ENCODE data around the gene GLOD5.
"Not testable (repeated sequence)": the region's sequence is repeated elsewhere in the genome, so short reads cannot be mapped to it uniquely, and the experiment has no call there.

Gene GLOD5

DNA sequence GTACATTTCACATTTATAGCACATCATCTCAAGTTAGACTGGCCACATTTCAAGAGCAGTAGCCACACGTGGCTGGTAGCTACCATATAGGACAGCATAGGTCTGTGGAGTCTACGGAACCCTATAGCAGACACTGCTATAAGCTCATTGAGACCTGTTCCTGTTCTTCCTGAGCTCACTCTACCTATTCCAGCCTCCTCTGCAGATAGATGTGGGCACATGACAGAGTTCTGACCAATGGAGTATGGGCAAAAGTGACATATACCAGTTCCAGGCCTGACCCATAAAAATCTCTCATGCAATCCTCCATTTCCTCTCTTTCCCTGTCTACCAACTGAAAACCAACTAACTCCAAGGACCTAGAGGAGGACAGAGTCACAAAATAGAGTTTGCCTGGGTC, 36.8 kb downstream of the GLOD5 start:
- no peak for DNase-seq

DNA sequence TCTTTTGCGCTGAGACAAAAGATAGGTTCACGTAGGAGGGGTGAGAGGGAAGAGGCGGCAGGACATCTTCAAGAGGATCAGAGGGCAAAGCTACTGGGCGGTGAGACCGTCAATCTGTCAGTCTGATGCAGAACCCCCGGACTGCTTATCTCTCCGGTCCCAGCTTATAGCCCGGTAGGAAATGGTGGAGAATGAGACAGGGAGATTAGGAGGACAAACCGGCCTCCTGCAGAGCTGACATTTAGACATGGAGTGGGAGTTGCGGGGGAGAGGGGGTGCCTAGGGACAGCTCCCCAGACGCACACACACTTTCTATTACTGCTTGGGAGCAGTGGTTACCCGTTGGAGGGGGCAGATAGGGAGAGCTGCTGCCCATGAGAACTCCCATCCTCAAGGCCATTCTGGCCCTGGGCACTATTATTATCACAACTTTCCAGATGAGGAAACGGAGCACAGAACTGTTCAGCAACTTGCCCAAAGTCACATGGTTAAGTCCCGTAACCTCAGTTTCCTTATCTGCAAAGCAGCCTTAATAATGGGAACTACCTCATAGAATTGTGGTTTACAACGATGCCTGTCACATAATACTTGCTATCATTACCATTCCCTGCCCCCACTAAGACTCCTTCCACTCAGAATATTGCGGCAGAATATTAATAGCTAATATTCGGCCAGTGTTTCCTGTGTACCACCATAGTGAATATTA, 39.2 kb downstream of the GLOD5 start:
- no peak for DNase-seq

DNA sequence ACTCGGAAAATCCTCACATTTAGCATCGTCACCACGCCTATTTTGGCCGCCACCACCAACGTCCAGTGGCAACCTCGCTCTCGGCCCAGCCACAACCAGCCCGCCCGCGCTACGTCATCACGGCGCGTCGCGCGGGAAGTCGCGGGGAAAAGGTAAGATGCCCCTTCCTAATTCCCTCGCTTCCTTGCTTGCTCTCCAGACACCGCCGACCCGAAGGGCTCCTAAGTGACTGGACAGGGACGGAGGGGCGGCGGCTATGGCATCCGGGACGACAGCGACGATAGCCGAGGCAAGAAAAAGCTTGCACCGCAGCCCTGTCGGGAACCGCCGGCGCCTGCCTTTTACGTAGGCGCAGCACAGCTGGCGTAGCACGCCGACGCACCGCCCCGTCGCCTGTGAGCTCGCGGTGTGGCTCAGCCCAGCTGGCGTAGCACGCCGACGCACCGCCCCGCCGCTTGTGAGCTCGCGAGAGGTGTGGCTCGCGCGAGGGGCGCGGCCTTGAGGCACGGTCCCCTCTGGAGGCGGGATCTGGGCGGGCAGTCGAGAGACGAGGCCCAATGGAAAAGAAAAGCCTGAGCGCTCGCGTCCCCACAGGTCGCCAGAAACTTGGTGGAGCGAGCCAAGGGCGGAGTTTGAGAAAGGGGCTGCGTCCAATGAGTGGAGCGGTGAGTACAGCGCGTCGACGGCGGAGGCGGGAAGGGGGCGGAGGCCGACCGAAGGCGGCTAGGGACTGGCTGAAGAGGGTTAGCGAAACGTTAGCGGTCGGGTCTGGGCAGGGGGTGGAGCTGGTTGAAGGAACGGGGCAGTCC, 39.9 kb downstream of the GLOD5 start, which contains the start of gene HDAC6:
Gene HDAC6, plus strand, starts transcription at position 788 of the 809 bp plus-strand sequence. CDS start 626 bp downstream, outside the sequence.
- peak; percentile 97 for DNase-seq

DNA sequence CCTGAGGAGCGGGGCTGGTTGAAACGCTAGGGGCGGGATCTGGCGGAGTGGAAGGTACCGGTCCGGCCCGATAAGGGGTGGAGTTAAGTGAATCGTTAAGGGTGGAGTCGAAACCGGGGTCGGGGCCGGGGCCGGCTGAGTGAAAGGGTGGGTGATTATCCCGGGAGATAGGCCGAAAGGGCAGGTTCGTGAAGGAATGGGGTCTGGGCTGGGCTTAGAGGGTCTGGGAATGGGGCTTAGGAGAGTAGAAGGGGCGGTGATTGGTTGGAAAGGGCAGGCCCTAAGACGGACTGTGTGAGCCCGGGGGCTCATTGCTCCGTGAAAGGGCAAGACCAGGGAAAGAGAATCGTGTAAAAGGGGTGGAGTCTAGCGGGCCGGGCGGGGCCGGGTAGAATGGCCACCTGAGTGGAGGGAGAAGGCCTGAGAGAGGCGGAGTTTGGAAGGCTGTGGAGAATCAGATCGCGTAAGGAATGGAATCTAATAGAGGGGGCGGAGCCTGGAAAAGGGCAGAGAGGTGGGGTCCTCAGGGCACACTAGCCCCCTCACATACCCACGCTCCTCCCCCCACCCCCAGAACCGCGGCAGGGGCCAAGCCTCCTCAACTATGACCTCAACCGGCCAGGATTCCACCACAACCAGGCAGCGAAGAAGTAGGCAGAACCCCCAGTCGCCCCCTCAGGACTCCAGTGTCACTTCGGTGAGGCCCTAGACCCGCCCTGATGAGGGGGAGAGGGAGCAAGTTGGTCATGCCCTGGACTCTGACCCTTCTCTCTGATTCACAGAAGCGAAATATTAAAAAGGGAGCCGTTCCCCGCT, 40.8 kb downstream of the GLOD5 start:
- DNase-seq, result peak; percentile 73

DNA sequence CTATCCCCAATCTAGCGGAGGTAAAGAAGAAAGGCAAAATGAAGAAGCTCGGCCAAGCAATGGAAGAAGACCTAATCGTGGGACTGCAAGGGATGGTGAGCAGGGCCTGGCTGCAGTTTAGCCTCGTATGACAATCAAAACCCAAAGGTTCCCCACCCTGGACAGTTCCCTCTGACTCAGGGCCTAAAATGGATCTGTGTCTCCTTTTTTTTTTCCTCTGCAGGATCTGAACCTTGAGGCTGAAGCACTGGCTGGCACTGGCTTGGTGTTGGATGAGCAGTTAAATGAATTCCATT, 41.3 kb downstream of the GLOD5 start:
- no peak for DNase-seq

DNA sequence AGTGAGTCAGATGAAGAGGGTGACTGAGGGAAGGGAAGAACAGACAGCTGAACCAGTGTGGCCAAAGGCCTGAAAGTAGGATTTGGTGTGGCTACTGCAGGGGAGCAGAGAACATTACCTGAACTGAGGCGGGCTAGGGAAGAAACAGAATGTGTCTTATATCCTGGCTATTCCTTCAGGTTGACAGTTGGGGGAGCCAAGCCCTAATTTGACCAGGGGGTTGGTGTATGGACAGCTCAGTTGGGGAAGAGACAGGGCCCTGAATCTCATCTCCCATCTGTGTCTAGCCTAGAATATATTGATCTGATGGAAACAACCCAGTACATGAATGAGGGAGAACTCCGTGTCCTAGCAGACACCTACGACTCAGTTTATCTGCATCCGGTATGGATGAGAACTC, 44.5 kb downstream of the GLOD5 start:
- no peak for DNase-seq

DNA sequence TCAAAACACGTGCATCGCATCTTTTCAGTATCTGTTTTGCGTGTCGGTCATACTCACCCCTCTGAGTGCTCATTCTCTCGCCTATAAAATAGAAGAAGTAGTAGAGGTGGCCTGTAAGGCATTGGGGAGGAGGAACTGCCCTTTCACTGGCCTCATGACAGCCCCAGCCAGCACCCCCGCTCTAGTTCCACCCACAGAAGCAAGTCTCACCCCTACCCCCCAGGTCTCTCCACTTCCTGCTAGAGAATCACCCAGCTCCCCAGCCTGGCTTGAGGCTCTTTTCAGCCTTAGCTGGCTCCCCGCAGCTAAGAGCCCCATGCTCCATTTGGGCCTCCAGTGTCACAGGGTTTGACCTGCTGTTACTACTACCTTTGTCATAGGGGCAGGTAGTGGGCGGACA, 52.1 kb downstream of the GLOD5 start:
- DNase-seq, result no peak

DNA sequence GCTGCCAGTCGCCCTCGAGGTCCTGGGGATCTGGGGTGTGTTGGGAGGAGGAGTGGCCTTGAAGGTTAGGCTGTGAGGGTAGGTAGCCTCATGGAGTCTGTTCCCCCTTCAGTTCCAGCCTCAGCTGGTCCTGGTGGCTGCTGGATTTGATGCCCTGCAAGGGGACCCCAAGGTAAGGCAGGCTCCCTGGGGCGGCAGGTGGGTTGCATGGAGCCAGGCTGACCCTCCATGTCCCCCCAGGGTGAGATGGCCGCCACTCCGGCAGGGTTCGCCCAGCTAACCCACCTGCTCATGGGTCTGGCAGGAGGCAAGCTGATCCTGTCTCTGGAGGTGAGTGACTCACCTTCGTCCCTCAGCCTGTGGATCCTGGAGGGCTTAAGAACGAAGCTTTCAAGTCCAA, 53.2 kb downstream of the GLOD5 start:
- DNase-seq, result no peak

DNA sequence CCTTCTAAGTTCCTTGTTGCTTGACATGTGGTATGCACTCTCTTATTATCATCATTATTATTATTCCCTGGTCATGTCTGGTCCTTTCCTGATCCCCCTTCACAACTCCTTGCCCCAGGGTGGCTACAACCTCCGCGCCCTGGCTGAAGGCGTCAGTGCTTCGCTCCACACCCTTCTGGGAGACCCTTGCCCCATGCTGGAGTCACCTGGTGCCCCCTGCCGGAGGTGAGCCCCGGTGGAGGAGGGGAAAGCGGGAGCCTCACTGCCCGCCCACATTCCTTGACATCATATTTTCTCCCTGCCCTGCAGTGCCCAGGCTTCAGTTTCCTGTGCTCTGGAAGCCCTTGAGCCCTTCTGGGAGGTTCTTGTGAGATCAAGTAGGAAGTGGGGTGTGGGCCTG, 53.7 kb downstream of the GLOD5 start:
- no peak for DNase-seq

DNA sequence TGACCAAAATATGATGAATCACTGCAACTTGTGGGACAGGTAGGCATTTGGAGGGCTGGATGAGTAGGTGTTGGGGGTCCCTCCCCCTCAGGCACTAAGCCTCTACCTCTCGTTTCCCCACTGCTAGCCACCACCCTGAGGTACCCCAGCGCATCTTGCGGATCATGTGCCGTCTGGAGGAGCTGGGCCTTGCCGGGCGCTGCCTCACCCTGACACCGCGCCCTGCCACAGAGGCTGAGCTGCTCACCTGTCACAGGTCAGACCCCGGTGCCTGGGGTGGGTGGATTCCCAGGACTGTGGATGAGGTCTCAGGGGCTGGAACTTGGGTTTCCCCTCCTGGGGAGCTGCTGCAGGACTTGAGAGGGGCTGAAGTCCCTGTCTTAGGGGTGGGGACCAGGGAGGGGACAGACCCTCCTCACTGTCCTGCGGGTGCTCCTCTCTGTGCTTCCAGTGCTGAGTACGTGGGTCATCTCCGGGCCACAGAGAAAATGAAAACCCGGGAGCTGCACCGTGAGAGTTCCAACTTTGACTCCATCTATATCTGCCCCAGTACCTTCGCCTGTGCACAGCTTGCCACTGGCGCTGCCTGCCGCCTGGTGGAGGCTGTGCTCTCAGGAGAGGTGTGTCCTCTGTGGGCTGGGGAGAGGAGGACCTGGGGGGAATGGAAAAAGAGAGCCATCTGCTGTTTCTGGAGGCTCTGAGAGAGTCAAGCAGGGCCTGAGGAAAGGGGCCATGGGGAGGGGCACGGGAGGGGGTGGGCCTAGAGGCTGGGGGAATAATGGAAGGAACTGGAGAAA, 54.7 kb downstream of the GLOD5 start:
- no peak for DNase-seq

DNA sequence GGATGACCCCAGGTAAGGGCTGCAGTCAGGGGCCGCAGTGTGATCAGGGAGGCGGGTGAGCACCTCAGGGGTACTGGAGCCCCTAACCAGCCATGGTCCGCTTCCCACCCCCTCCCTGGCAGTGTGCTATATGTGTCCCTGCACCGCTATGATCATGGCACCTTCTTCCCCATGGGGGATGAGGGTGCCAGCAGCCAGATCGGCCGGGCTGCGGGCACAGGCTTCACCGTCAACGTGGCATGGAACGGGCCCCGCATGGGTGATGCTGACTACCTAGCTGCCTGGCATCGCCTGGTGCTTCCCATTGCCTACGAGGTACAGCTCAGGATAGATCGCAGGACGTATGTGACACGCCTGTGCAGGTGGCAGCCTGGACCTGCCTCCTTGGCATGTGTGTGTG, 56.6 kb downstream of the GLOD5 start:
- no peak for DNase-seq

DNA sequence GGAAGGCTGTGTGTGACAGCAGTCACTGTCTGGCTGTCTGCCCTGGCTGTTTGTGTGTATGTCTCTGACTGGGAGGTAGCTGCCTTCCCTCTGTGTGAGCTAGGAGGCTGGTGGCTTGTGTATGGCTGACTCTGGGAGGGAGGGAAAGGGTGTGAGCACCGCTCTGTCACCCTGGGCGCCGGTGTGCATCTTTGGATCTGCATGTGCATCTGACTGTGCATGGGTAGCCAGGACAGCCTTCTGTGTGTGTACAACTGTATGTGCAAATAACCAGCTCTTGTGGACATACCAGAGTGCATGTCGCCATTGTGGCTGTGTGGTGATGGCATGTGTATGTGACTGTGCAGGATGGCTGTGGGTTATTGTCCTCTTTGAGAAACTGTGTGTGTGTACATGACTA, 57.3 kb downstream of the GLOD5 start:
- DNase-seq, result no peak

DNA sequence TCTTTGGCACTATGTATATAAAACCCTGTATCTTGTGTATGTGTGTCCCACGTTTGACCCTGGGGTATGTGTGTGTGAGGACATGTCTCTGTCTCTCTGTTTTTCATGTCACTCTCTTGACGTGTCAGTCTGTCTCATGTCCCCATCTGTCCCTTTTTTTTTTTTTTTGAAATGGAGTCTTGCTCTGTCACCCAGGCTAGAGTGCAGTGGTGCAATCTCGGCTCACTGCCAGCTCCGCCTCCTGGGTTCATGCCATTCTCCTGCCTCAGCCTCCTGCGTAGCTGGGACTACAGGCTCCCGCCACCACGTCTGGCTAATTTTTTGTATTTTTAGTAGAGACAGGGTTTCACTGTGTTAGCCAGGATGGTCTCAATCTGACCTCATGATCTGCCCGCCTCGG, 57.8 kb downstream of the GLOD5 start:
- not testable (repeated sequence) for DNase-seq

DNA sequence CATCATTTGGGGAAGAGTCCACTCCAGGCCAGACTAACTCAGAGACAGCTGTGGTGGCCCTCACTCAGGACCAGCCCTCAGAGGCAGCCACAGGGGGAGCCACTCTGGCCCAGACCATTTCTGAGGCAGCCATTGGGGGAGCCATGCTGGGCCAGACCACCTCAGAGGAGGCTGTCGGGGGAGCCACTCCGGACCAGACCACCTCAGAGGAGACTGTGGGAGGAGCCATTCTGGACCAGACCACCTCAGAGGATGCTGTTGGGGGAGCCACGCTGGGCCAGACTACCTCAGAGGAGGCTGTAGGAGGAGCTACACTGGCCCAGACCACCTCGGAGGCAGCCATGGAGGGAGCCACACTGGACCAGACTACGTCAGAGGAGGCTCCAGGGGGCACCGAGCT, 61.5 kb downstream of the GLOD5 start:
- DNase-seq, result no peak

Data from DMS 273 treated with DMSO at 0.1 percent for 48 hours (cell line).